Panc1 (cell line): ENCODE results near the gene CIP2A. TPM values are rescaled to one million over a fixed set of nuclear protein-coding genes. Genes with fewer than 3 reads are reported as not detected.

ENCODE experiments used
- ATAC-seq: fragments of 200-7000 bp; cut with Tn5 transposase; 2 replicates; pipeline ENCODE4 v1.9.1; 2020; ENCODE audit warnings: mild to moderate bottlenecking, moderate library complexity
- BruUV-seq: library from RNA; stranded (reverse); fragments of 400-500 nt; replicated peaks from 2 replicates; lab custom pipeline; 2021; lab: Mats Ljungman, UMichigan
- CTCF ChIA-PET: fragments of 300-600 bp; sonication (Branson Sonifier 250); formaldehyde crosslinking; loops from one replicate; lab custom pipeline; 2022; ENCODE audit warnings: antibody characterized with exemption; lab: Charles Lee
- POLR2A ChIA-PET: fragments of 300-600 bp; sonication (Branson Sonifier 250); formaldehyde crosslinking; loops from one replicate; lab custom pipeline; 2022; ENCODE audit warnings: antibody characterized with exemption; lab: Charles Lee
- DNase-seq: peaks from one replicate; pipeline ENCODE4 v3.0.0-alpha.2; 2010; ENCODE audit warnings: low read depth, low spot score
- H3K27ac ChIP-seq: 2 replicates; pipeline ENCODE4 v1.5.1; 2011; ENCODE audit warnings: mild to moderate bottlenecking, low read length, inconsistent platforms
- H3K27me3 ChIP-seq: fragments of 200-500 bp; sonication (Bioruptor generic); 2 replicates; pipeline ENCODE4 v1.6.0; 2014; ENCODE audit warnings: low read length, inconsistent platforms; ENCODE audit not compliant: control insufficient read depth, insufficient read depth
- H3K36me3 ChIP-seq: fragments of 200-500 bp; sonication (Bioruptor generic); 2 replicates; pipeline ENCODE4 v1.5.1; 2014; ENCODE audit warnings: inconsistent platforms, mild to moderate bottlenecking, low read length, moderate library complexity; ENCODE audit not compliant: control insufficient read depth, insufficient read depth
- H3K4me1 ChIP-seq: 2 replicates; pipeline ENCODE4 v1.5.1; 2011; ENCODE audit warnings: inconsistent platforms, mild to moderate bottlenecking, low read length, moderate library complexity; ENCODE audit not compliant: control insufficient read depth, insufficient read depth
- H3K4me3 ChIP-seq, 2 experiments: 2 replicates each; pipeline ENCODE4 v1.5.1; 2011 to 2012; ENCODE audit warnings: low read depth in 2 of 2, low read length in 2 of 2, mild to moderate bottlenecking in 2 of 2, inconsistent platforms in 1 of 2, moderate library complexity in 1 of 2
- H3K9me3 ChIP-seq: fragments of 200-500 bp; sonication (Bioruptor generic); 2 replicates; pipeline ENCODE4 v1.5.1; 2014; ENCODE audit warnings: low read depth, mild to moderate bottlenecking, inconsistent platforms, low read length, moderate library complexity; ENCODE audit not compliant: control insufficient read depth, insufficient read depth
- CTCF ChIP-seq: fragments of 450-650 bp; IDR thresholded peaks from 2 replicates; pipeline ENCODE4 v1.5.1; 2017; ENCODE audit warnings: mild to moderate bottlenecking
- POLR2AphosphoS5 ChIP-seq: IDR thresholded peaks from 2 replicates; pipeline ENCODE4 v1.6.1; 2012; ENCODE audit warnings: mild to moderate bottlenecking, low read depth, low read length, moderate library complexity
- REST ChIP-seq, 2 experiments: IDR thresholded peaks; 2 replicates each; pipeline ENCODE4 v1.6.1; 2011 to 2012; ENCODE audit warnings: low read depth in 2 of 2, control low read depth in 1 of 2, low read length in 1 of 2, mild to moderate bottlenecking in 1 of 2, moderate library complexity in 1 of 2; ENCODE audit not compliant: insufficient read depth in 1 of 2
- SIN3A ChIP-seq: IDR thresholded peaks from 2 replicates; pipeline ENCODE4 v1.6.1; 2012; ENCODE audit warnings: low read depth, mild to moderate bottlenecking, low read length, moderate library complexity, borderline replicate concordance; ENCODE audit not compliant: insufficient read depth
- TCF7L2 ChIP-seq: IDR thresholded peaks from 2 replicates; pipeline ENCODE4 v1.6.1; 2011; ENCODE audit warnings: mild to moderate bottlenecking, low read depth, low read length, inconsistent platforms
- in situ Hi-C: cut with HindIII; loops from 2 replicates; pipeline ENCODE4 v1.10.0; 2016; ENCODE audit warnings: low sequenced_read_pairs, low pct_unique_long_range_greater_than_20kb
- intact Hi-C: fragments of 100-400 bp; cut with micrococcal nuclease; formaldehyde crosslinking; loops from one replicate; pipeline ENCODE4 v1.10.0; 2022; ENCODE audit not compliant: unreplicated experiment
- total RNA-seq: library from RNA; stranded (reverse); gene quantifications from one replicate; pipeline ENCODE4 v1.2.1, GENCODE V29; 2021; ENCODE audit not compliant: unreplicated experiment

CIP2A gene
- total RNA-seq, 1 experiment from 2014 or later, result 52.0 TPM

- ChIA-PET POLR2A (no interaction called here), CTCF (interaction anchor here (0.5 to 0.9 kb wide), 2 partner anchors 13 to 19 kb away, joined by 3 read pairs; no protein-coding TSS in a partner anchor)
- Histone ChIP-seq H3K27me3 (no peaks in the 10 kb centered on the region), H3K36me3 (peaks cover 44% of the 10 kb centered on the region), H3K27ac (no peak overlapping the region; the same call in 1 of the 2 replicates), H3K9me3 (no peaks in the 10 kb centered on the region), H3K4me3 (no peak overlapping the region), H3K4me1 (peaks cover 5% of the 10 kb centered on the region; the same call in 1 of the 2 replicates)
- no TSS peak for BruUV-seq
- TF ChIP-seq SIN3A, result no peak
- ATAC-seq, result no peak
- in situ Hi-C loops, result no loop called here
- no peak for DNase-seq
- intact Hi-C loops, result no loop called here
These were observed 23.7 kb downstream of the CIP2A start for GRCh38 chr3:108565506-108565905.

- intact Hi-C loops, result no loop called here
- peaks cover 46% of the 10 kb centered on the region for H3K36me3 ChIP-seq
These were observed 24.7 kb downstream of the CIP2A start for GRCh38 chr3:108564564-108564963.

More at GRCh38 chr3:108564564-108564963, 24.7 kb downstream of the CIP2A start:
- in situ Hi-C loops, result no loop called here
- POLR2A ChIA-PET, result no interaction called here
- ATAC-seq, result no peak
- no peak overlapping the region for H3K4me3 ChIP-seq
- no peak for TF ChIP-seq REST (IDR thresholded peaks at IDR 0.05; ENCODE audit: insufficient read depth in 1 of 2, low read depth in 2 of 2, low read length in 1 of 2)
- TF ChIP-seq POLR2AphosphoS5, result no peak
- TF ChIP-seq CTCF, result no peak
- no peak for TF ChIP-seq TCF7L2
- TF ChIP-seq SIN3A, result no peak
- CTCF ChIA-PET, result interaction anchor here (0.9 kb wide), 1 partner anchor 20 kb away, joined by 3 read pairs; no protein-coding TSS in a partner anchor
- no peaks in the 10 kb centered on the region for H3K9me3 ChIP-seq
- H3K4me1 ChIP-seq, result peaks cover 5% of the 10 kb centered on the region; the same call in 1 of the 2 replicates
- no TSS peak for BruUV-seq
- no peak overlapping the region for H3K27ac ChIP-seq
- H3K27me3 ChIP-seq, result no peaks in the 10 kb centered on the region
- no peak for DNase-seq
